Retinal pigment epithelial cell (primary cell): ENCODE measurements around the gene SLC15A4.
A peak's percentile ranks its signal among the peaks of the same experiment; 100 is the strongest.

Source experiments
- DNase-seq: peaks from one replicate; pipeline ENCODE4 v3.0.0-alpha.2; 2010; ENCODE audit warnings: low read depth
- H3K4me3 ChIP-seq: 2 replicates; pipeline ENCODE4 v1.5.1; 2011; ENCODE audit warnings: mild to moderate bottlenecking, low read length, control low read depth, moderate library complexity
- CTCF ChIP-seq: conservative IDR thresholded peaks from 2 replicates; pipeline ENCODE4 v1.5.1; 2011; ENCODE audit warnings: low read depth, low read length, control low read depth, inconsistent platforms

SLC15A4 gene

GRCh38 chr12:128827724-128828123 is 4.0 kb upstream of the SLC15A4 start:
- TF ChIP-seq CTCF = no peak
- no peak for DNase-seq
- no peak overlapping the region for H3K4me3 ChIP-seq

- no peak overlapping the region for H3K4me3 ChIP-seq
- no peak for DNase-seq
- TF ChIP-seq CTCF = no peak
These were observed 2.1 kb upstream of the SLC15A4 start for GRCh38 chr12:128825835-128826234.

GRCh38 chr12:128823216-128823915 is 392 bp downstream of the SLC15A4 start:
- DNase-seq = no peak

GRCh38 chr12:128820723-128821432 is 2.9 kb downstream of the SLC15A4 start:
- H3K4me3 ChIP-seq = no peak overlapping the region
- no peak for DNase-seq
- TF ChIP-seq CTCF = no peak

More at GRCh38 chr12:128823216-128823915, 392 bp downstream of the SLC15A4 start:
- no peak for TF ChIP-seq CTCF
- H3K4me3 ChIP-seq = peak overlapping the region; percentile 83

GRCh38 chr12:128820253-128820652 is 3.5 kb downstream of the SLC15A4 start:
- H3K4me3 ChIP-seq = no peak overlapping the region
- TF ChIP-seq CTCF = no peak
- no peak for DNase-seq

GRCh38 chr12:128819293-128820144 is 4.2 kb downstream of the SLC15A4 start:
- no peak for TF ChIP-seq CTCF
- no peak for DNase-seq
- H3K4me3 ChIP-seq = no peak overlapping the region
